Mesothelial cell of epicardium (in vitro differentiated cells): ENCODE results near the gene NXNL1. TPM values are rescaled to one million over a fixed set of nuclear protein-coding genes. Genes with fewer than 3 reads are reported as not detected.
A peak's percentile ranks its signal among the peaks of the same experiment; 100 is the strongest.

Experiments
- DNase-seq, 2 experiments: peaks; one replicate each; pipeline ENCODE4 v3.0.0; 2021; ENCODE audit warnings: low spot score in 2 of 2; ENCODE audit not compliant: unreplicated experiment in 2 of 2
- H3K27ac Mint-ChIP-seq: 2 replicates; pipeline ENCODE4 v1.8.0; 2021; ENCODE audit warnings: mixed read lengths
- H3K27me3 Mint-ChIP-seq: 2 replicates; pipeline ENCODE4 v1.8.0; 2021; ENCODE audit warnings: low read depth, mixed read lengths
- H3K36me3 Mint-ChIP-seq: 2 replicates; pipeline ENCODE4 v1.8.0; 2021; ENCODE audit warnings: mixed read lengths
- H3K4me1 Mint-ChIP-seq: 2 replicates; pipeline ENCODE4 v1.8.0; 2021; ENCODE audit warnings: mixed read lengths
- H3K4me3 Mint-ChIP-seq: 2 replicates; pipeline ENCODE4 v1.8.0; 2021; ENCODE audit warnings: mild to moderate bottlenecking, moderate library complexity, mixed read lengths
- H3K9me3 Mint-ChIP-seq: 2 replicates; pipeline ENCODE4 v1.8.0; 2021; ENCODE audit warnings: mixed read lengths
- total RNA-seq: library from RNA; stranded (reverse); gene quantifications from 3 replicates; pipeline ENCODE4 v1.2.1, GENCODE V29; 2021
- TF ChIP-seq, protein P1 (sequence below): fragments of 200-600 bp; sonication (generic); IDR thresholded peaks from one replicate; pipeline ENCODE4 v1.5.0; 2021; ENCODE audit warnings: antibody characterized with exemption; ENCODE audit not compliant: unreplicated experiment

NXNL1 gene
- total RNA-seq, 1 donor from 2014 or later, result not detected

- H3K27ac Mint-ChIP-seq, result no peak overlapping the region
- no peaks in the 10 kb centered on the region for H3K27me3 Mint-ChIP-seq
- TF ChIP-seq, protein P1, sequence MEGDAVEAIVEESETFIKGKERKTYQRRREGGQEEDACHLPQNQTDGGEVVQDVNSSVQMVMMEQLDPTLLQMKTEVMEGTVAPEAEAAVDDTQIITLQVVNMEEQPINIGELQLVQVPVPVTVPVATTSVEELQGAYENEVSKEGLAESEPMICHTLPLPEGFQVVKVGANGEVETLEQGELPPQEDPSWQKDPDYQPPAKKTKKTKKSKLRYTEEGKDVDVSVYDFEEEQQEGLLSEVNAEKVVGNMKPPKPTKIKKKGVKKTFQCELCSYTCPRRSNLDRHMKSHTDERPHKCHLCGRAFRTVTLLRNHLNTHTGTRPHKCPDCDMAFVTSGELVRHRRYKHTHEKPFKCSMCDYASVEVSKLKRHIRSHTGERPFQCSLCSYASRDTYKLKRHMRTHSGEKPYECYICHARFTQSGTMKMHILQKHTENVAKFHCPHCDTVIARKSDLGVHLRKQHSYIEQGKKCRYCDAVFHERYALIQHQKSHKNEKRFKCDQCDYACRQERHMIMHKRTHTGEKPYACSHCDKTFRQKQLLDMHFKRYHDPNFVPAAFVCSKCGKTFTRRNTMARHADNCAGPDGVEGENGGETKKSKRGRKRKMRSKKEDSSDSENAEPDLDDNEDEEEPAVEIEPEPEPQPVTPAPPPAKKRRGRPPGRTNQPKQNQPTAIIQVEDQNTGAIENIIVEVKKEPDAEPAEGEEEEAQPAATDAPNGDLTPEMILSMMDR, result no peak
- H3K36me3 Mint-ChIP-seq, result peaks cover 11% of the 10 kb centered on the region
- no peaks in the 10 kb centered on the region for H3K9me3 Mint-ChIP-seq
- no peaks in the 10 kb centered on the region for H3K4me1 Mint-ChIP-seq
- no peak overlapping the region for H3K4me3 Mint-ChIP-seq
- DNase-seq, result no peak
Observed at GRCh38 chr19:17435218-17435617, 25.5 kb downstream of the NXNL1 start.

- H3K27me3 Mint-ChIP-seq, result no peaks in the 10 kb centered on the region
- H3K4me3 Mint-ChIP-seq, result no peak overlapping the region
- TF ChIP-seq, protein P1, result no peak
- no peaks in the 10 kb centered on the region for H3K9me3 Mint-ChIP-seq
- H3K27ac Mint-ChIP-seq, result no peak overlapping the region
- peaks cover 4% of the 10 kb centered on the region for H3K4me1 Mint-ChIP-seq
- peaks cover 8% of the 10 kb centered on the region for H3K36me3 Mint-ChIP-seq
- DNase-seq, result no peak
Observed at GRCh38 chr19:17431417-17431816, 29.3 kb downstream of the NXNL1 start.

- H3K4me3 Mint-ChIP-seq, result no peak overlapping the region
- TF ChIP-seq, protein P1, result no peak
- H3K4me1 Mint-ChIP-seq, result peaks cover 6% of the 10 kb centered on the region
Observed at GRCh38 chr19:17429641-17430113, 31.0 kb downstream of the NXNL1 start.

GRCh38 chr19:17424743-17425365 lies 35.9 kb downstream of the NXNL1 start:
- TF ChIP-seq, protein P1, result no peak

More at GRCh38 chr19:17429641-17430113, 31.0 kb downstream of the NXNL1 start:
- Mint-ChIP-seq H3K27ac (peak overlapping the region; percentile 34), H3K27me3 (no peaks in the 10 kb centered on the region), H3K9me3 (no peaks in the 10 kb centered on the region), H3K36me3 (no peaks in the 10 kb centered on the region)
- no peak for DNase-seq

GRCh38 chr19:17423429-17424208 lies 37.1 kb downstream of the NXNL1 start:
- Mint-ChIP-seq H3K4me1 (peaks cover 16% of the 10 kb centered on the region), H3K36me3 (peaks cover 3% of the 10 kb centered on the region), H3K4me3 (no peak overlapping the region), H3K27me3 (no peaks in the 10 kb centered on the region), H3K27ac (no peak overlapping the region), H3K9me3 (no peaks in the 10 kb centered on the region)
- no peak for DNase-seq
- TF ChIP-seq, protein P1, result no peak

More at GRCh38 chr19:17424743-17425365, 35.9 kb downstream of the NXNL1 start:
- peak in 1 of 2 experiments; percentile 64 for DNase-seq
- H3K27ac Mint-ChIP-seq, result no peak overlapping the region
- peaks cover 13% of the 10 kb centered on the region for H3K4me1 Mint-ChIP-seq
- peaks cover 3% of the 10 kb centered on the region for H3K36me3 Mint-ChIP-seq
- H3K27me3 Mint-ChIP-seq, result no peaks in the 10 kb centered on the region
- no peaks in the 10 kb centered on the region for H3K9me3 Mint-ChIP-seq
- peak overlapping the region; percentile 22 for H3K4me3 Mint-ChIP-seq
